Astrocyte of the cerebellum (primary cell): ENCODE results near the gene FAM131C.
"Not testable (repeated sequence)": the region's sequence is repeated elsewhere in the genome, so short reads cannot be mapped to it uniquely, and the experiment has no call there.

ENCODE experiments used
- DNase-seq: peaks from one replicate; pipeline ENCODE4 v3.0.0-alpha.2; 2011; ENCODE audit warnings: low read depth
- H3K4me3 ChIP-seq: 2 replicates; pipeline ENCODE4 v1.5.1; 2011; ENCODE audit warnings: mild to moderate bottlenecking, low read depth, low read length, moderate library complexity
- in situ Hi-C: cut with HindIII; loops from 2 replicates; pipeline ENCODE4 v1.10.0; 2017; ENCODE audit warnings: low sequenced_read_pairs
- TF ChIP-seq, protein P1 (sequence below): IDR thresholded peaks from 2 replicates; pipeline ENCODE4 v1.5.1; 2012; ENCODE audit warnings: low read length, low read depth, moderate library complexity, mild to moderate bottlenecking; ENCODE audit errors: missing control alignments

The FAM131C gene

DNA sequence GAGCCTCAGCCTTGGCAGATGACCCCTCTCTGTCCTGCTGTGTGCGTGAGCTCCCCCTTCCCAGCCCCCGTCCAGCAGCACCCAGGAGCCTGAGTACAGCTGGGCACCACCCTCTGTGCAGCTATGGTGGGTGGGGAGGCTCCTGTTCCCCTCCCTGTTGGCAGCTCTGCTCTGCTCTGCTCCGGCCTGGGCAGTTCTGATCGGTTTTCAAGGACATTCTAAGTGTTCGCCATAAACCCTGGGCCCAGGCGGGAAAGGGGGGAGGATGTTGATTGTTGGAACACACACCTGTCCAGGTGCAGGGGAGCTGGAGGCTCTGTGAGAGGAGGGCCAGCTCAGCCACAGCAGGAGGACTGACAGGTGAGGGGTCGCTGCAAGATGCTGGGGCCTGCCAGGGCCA is 29.9 kb downstream of the FAM131C start, which contains the start of gene CLCNKB:
TSS of gene CLCNKB (plus strand) at position 262 of the 400 bp plus-strand sequence. CDS start 711 bp downstream, outside the sequence.
- in situ Hi-C loops, result no loop called here
- no peak within 1 kb of the TSS for H3K4me3 ChIP-seq
- DNase-seq, result no peak
- TF ChIP-seq, protein P1, sequence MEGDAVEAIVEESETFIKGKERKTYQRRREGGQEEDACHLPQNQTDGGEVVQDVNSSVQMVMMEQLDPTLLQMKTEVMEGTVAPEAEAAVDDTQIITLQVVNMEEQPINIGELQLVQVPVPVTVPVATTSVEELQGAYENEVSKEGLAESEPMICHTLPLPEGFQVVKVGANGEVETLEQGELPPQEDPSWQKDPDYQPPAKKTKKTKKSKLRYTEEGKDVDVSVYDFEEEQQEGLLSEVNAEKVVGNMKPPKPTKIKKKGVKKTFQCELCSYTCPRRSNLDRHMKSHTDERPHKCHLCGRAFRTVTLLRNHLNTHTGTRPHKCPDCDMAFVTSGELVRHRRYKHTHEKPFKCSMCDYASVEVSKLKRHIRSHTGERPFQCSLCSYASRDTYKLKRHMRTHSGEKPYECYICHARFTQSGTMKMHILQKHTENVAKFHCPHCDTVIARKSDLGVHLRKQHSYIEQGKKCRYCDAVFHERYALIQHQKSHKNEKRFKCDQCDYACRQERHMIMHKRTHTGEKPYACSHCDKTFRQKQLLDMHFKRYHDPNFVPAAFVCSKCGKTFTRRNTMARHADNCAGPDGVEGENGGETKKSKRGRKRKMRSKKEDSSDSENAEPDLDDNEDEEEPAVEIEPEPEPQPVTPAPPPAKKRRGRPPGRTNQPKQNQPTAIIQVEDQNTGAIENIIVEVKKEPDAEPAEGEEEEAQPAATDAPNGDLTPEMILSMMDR, result no peak

DNA sequence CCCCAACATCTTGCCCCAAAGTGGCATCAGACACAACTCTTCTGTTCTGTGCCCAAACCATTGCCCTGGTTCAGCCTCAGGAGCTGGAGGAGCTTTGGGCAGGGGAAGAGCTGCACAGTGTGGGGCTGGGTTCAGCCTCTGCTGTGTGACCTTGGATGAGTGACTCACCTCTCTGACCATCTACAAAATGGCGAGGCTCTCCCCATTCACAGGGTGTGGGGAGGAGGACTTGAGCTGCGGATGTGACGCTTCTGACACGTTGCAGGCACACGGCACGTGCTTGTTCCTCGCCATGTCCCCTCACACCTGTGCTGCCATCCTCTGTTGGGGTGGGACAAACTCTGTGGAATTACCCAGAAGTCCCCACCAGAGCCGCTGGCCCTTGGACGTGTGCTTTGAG is 30.8 kb downstream of the FAM131C start:
- DNase-seq, in situ Hi-C loops, H3K4me3 ChIP-seq: not testable (repeated sequence)

DNA sequence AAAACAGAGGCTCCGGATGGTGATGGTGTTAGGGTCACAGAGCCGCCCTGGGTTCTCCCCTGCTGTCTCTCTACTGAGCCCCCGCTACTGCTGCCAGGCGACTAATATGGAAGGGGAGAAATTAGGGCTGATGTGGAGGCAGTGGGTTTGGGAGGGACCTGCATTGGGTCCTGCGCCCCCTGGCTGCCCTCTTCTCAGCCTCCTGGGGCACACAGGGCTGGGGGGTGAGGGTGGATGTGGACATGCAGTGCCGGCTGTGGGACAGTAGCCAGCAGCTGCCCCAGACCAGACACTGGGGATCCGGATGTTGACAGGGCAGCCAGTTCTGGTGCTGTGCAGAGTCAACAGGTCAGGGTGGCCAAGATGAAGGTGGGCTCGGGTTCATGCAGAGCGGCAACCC is 31.4 kb downstream of the FAM131C start:
- TF ChIP-seq, protein P1, result no peak
- in situ Hi-C loops, result no loop called here
- no peak overlapping the region for H3K4me3 ChIP-seq
- DNase-seq, result no peak

DNA sequence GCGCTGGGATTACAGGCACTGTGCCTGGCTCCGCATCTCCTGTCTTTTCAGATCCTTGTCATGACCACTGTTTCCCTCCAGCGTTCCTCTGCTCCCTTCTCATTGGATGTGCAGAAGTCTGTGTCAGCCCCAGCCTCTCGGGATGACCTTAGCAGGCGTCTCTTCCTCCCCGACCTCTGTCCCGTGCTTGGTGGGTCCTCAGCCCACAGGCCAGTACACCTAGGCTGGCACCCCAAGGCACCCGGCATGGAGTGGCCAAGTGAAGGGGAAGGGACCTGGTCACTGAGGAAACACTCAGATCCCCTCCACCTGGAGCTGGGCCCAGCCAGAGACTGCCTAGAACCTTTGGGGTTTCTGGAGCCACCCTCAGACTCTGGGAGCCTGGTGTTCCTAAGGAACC is 32.3 kb downstream of the FAM131C start:
- TF ChIP-seq, protein P1, result no peak
- H3K4me3 ChIP-seq, result no peak overlapping the region
- DNase-seq, result no peak
- in situ Hi-C loops, result no loop called here

DNA sequence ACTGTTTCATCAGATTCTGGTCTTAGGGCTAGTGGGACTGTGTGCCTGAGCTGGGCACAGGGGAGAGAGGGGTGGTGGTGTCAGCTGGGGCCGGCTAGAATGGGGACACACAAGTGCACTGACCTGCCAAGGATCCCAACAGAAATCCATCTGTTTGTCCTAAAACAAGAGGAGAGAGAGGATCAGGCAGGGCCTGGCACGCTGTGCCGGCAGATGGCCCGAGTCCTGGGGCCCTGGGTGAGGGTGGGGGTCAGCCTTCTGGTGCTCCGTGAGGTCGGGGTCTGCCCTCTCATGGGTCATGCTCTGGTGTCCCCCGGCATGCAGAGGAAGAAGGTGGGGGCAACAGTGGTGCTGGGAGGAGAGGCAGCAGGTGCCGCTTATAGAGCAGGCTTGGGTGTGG is 33.6 kb downstream of the FAM131C start:
- DNase-seq, in situ Hi-C loops, H3K4me3 ChIP-seq: not testable (repeated sequence)

DNA sequence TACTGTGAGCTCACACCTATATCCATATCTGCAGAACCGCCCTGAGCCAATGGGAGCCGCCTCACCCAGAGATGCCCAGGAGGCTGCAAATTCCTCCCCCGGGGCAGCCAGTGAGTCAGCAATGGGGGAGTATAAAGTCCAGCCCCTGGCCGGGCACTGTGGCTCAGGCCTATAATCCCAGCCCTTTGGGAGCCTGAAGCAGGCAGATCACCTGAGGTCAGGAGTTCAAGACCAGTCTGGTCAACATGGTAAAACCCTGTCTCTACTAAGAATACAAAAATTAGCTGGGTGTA is 34.9 kb downstream of the FAM131C start:
- in situ Hi-C loops, result no loop called here
- no peak overlapping the region for H3K4me3 ChIP-seq
- TF ChIP-seq, protein P1, result no peak
- DNase-seq, result no peak

DNA sequence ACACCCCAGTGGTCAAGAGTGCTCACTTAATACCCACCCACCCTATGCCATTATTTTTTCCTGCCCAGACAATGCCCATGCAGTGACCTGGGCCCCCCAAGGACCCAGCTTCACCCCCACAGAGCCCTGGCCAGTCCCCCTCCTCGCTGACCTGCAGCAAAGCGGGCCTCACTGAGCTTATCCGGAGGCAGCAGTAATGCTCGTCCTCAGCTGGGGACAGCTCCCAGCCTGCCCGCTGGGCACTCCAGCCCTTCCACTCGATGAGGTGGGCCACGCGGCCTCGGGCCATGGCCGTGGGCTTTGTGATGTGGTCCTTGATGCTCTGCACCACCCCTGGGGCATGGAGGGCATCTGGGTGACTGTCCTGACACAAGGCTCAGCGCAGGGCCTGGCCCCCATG is 37.0 kb downstream of the FAM131C start:
- DNase-seq, H3K4me3 ChIP-seq, in situ Hi-C loops: not testable (repeated sequence)

DNA sequence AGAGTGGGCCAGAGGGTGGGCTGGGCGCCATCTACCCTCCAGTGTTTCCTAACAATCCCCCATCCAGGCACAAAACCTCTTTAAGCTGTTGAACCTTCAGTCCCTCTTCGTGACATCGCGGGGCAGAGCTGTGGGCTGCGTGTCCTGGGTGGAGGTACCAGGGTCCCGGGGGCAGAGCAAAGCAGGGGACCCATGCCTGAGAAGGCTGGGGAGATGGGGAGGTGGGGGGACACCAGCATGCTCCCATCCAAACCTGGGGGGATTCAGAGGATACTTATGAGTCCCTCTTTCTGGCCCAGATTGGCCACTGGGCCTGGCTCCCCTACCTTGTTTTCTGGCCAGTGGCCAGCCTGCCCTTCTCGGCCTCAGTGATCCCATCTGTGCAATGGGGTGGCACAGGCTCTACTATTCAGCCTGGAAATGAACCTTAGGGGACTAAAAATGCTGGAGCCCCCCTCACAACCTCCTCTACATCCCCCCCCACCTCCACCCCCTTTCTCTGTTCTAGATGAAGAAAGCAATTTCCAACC is 40.3 kb downstream of the FAM131C start:
- in situ Hi-C loops, H3K4me3 ChIP-seq, DNase-seq: not testable (repeated sequence)

DNA sequence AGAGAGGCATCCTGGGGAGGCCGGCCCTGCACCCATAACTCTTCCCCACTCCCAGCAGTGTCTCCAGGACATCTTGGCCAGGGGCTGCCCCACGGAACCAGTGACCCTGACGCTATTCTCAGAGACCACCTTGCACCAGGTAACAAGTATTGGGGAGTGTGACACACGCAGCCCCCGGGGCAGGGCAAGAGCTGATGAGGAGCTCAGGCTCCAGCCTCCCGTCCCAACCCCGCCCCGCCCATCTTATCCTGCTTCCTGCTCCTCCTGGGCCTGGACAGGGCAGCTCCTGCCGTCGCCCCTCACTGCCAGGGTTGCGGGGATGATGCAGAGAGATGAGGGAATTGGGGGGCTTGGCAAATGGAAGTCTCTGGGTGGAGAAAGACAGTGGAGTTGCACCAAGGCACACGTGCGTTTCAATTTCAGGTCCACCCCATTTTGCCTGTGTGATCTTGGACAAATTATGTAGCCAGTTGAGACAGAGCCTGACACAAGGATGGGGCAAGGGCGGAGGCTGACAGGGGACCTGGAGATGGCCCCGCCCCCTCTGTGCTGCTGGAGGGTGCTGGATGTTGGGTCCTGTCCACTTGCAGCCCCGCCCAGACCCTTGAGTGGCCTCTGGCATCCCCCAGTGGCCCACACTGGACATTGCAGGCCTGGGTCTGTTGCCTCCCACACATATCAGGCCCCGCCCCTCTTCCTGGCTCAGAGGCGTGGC is 40.9 kb downstream of the FAM131C start:
- TF ChIP-seq, protein P1, result peak; percentile 98
- in situ Hi-C loops, result no loop called here
- peak; percentile 65 for DNase-seq
- no peak overlapping the region for H3K4me3 ChIP-seq
